ENCODE measurements around the gene MYH10.
A peak's percentile ranks its signal among the peaks of the same experiment; 100 is the strongest.

The MYH10 gene

GRCh38 chr17:8469964-8470363 is 160.6 kb downstream of the MYH10 start:
- no peak for DNase-seq

GRCh38 chr17:8468980-8469379 is 161.5 kb downstream of the MYH10 start:
- DNase-seq = no peak

GRCh38 chr17:8468127-8468526 is 162.4 kb downstream of the MYH10 start:
- no peak for DNase-seq

- DNase-seq = no peak
Observed at GRCh38 chr17:8467527-8467926, 163.0 kb downstream of the MYH10 start.

GRCh38 chr17:8466873-8467272 is 163.7 kb downstream of the MYH10 start:
- no peak for DNase-seq

- DNase-seq = no peak
Observed at GRCh38 chr17:8466456-8466855, 164.1 kb downstream of the MYH10 start.

GRCh38 chr17:8465759-8466158 is 164.8 kb downstream of the MYH10 start:
- DNase-seq = no peak

GRCh38 chr17:8465356-8465755 is 165.2 kb downstream of the MYH10 start:
- DNase-seq = no peak

- DNase-seq = no peak
Observed at GRCh38 chr17:8464941-8465340, 165.6 kb downstream of the MYH10 start.

GRCh38 chr17:8463099-8463498 is 167.4 kb downstream of the MYH10 start:
- peak; percentile 59 for DNase-seq

GRCh38 chr17:8462564-8462963 is 168.0 kb downstream of the MYH10 start:
- no peak for DNase-seq

GRCh38 chr17:8459831-8460230 is 170.7 kb downstream of the MYH10 start:
- no peak for DNase-seq

- no peak for DNase-seq
Observed at GRCh38 chr17:8459107-8459506, 171.4 kb downstream of the MYH10 start.

- no peak for DNase-seq
Observed at GRCh38 chr17:8458128-8458527, 172.4 kb downstream of the MYH10 start.

- DNase-seq = peak; percentile 40
Observed at GRCh38 chr17:8455665-8456209, 174.8 kb downstream of the MYH10 start.

- no peak for DNase-seq
Observed at GRCh38 chr17:8453326-8453725, 177.2 kb downstream of the MYH10 start.

- DNase-seq = no peak
Observed at GRCh38 chr17:8451933-8452614, 178.5 kb downstream of the MYH10 start.

- no peak for DNase-seq
Observed at GRCh38 chr17:8448310-8448709, 182.2 kb downstream of the MYH10 start.

GRCh38 chr17:8447799-8448198 is 182.7 kb downstream of the MYH10 start:
- no peak for DNase-seq

- DNase-seq = no peak
Observed at GRCh38 chr17:8445536-8445935, 185.0 kb downstream of the MYH10 start.

- DNase-seq = no peak
Observed at GRCh38 chr17:8444494-8444893, 186.0 kb downstream of the MYH10 start.

GRCh38 chr17:8443756-8444155 is 186.8 kb downstream of the MYH10 start:
- DNase-seq = no peak

GRCh38 chr17:8442310-8442709 is 188.2 kb downstream of the MYH10 start:
- DNase-seq = no peak

GRCh38 chr17:8441690-8442089 is 188.8 kb downstream of the MYH10 start:
- DNase-seq = no peak

- DNase-seq = no peak
Observed at GRCh38 chr17:8439681-8440080, 190.8 kb downstream of the MYH10 start.

Measured in suppressor macrophage treated with lipopolysaccharide for 4 hours (primary cell).